22Rv1 (cell line): ENCODE data around the gene LIN37.
"Not testable (repeated sequence)": the region's sequence is repeated elsewhere in the genome, so short reads cannot be mapped to it uniquely, and the experiment has no call there.

Experiments used
- H3K27ac ChIP-seq: fragments of 450-650 bp; 2 replicates; pipeline ENCODE4 v1.5.1; 2017
- CTCF ChIP-seq: fragments of 450-650 bp; IDR thresholded peaks from 2 replicates; pipeline ENCODE4 v1.5.1; 2017; ENCODE audit warnings: mild to moderate bottlenecking
- ZFX ChIP-seq: fragments of 450-650 bp; IDR thresholded peaks from 2 replicates; pipeline ENCODE4 v1.6.1; 2017; ENCODE audit warnings: antibody characterized with exemption, borderline replicate concordance

The LIN37 gene

GRCh38 chr19:35791814-35792279, 43.5 kb downstream of the LIN37 start:
- TF ChIP-seq ZFX (no peak), CTCF (no peak)
- no peak overlapping the region for H3K27ac ChIP-seq

- no peak for TF ChIP-seq CTCF
- TF ChIP-seq ZFX: no peak
- no peak overlapping the region for H3K27ac ChIP-seq
Observed at GRCh38 chr19:35792312-35792711, 43.9 kb downstream of the LIN37 start.

- no peak overlapping the region for H3K27ac ChIP-seq
- TF ChIP-seq CTCF (no peak), ZFX (no peak)
Observed at GRCh38 chr19:35792888-35793287, 44.5 kb downstream of the LIN37 start.

- TF ChIP-seq CTCF (no peak), ZFX (no peak)
- no peak overlapping the region for H3K27ac ChIP-seq
Observed at GRCh38 chr19:35793381-35794165, 45.2 kb downstream of the LIN37 start.

GRCh38 chr19:35795564-35795963, 47.2 kb downstream of the LIN37 start:
- H3K27ac ChIP-seq: not testable (repeated sequence)

GRCh38 chr19:35796645-35797542, 48.5 kb downstream of the LIN37 start:
- no peak overlapping the region for H3K27ac ChIP-seq
- TF ChIP-seq CTCF (no peak), ZFX (no peak)

GRCh38 chr19:35797663-35798062, 49.3 kb downstream of the LIN37 start:
- TF ChIP-seq CTCF (no peak), ZFX (no peak)
- H3K27ac ChIP-seq: no peak overlapping the region
